Measurements from ENCODE around the gene CD207.

The CD207 gene

GRCh38 chr2:70793450-70793849, 42.2 kb downstream of the CD207 start:
- DNase-seq (ENCODE audit: low read depth), result no peak

GRCh38 chr2:70790136-70790828, 45.3 kb downstream of the CD207 start, which contains the start of gene FIGLA:
TSS of gene FIGLA (minus strand) at chr2:70790643. CDS start at chr2:70790638, 5 bp downstream.
- DNase-seq (ENCODE audit: low read depth), result no peak

- DNase-seq (ENCODE audit: low read depth), result no peak
These were observed 46.1 kb downstream of the CD207 start for GRCh38 chr2:70789304-70790135.

- DNase-seq (ENCODE audit: low read depth), result no peak
These were observed 50.3 kb downstream of the CD207 start for GRCh38 chr2:70785137-70785911.

GRCh38 chr2:70784320-70784719, 51.3 kb downstream of the CD207 start:
- no peak for DNase-seq (ENCODE audit: low read depth)
